Caco-2 (cell line): Measurements from ENCODE around the gene PPL. TPM values are rescaled to one million over a fixed set of nuclear protein-coding genes. Genes with fewer than 3 reads are reported as not detected.

Source experiments
- BruUV-seq: library from RNA; stranded (reverse); fragments of 400-500 nt; replicated peaks from 2 replicates; lab custom pipeline; 2021; lab: Mats Ljungman, UMichigan
- CTCF ChIA-PET: fragments of 300-600 bp; sonication (Branson Sonifier 250); formaldehyde crosslinking; loops from one replicate; lab custom pipeline; 2022; ENCODE audit warnings: antibody characterized with exemption; lab: Charles Lee
- POLR2A ChIA-PET: fragments of 300-600 bp; sonication (Branson Sonifier 250); formaldehyde crosslinking; loops from one replicate; lab custom pipeline; 2022; ENCODE audit warnings: antibody characterized with exemption; lab: Charles Lee
- DNase-seq, 2 experiments: peaks; one replicate each; pipeline versions ENCODE4 v3.0.0 to v3.0.0-alpha.2; 2020 to 2022
- H3K27me3 ChIP-seq: replicated peaks from 2 replicates; pipeline ENCODE4 v1.6.0; 2011; ENCODE audit warnings: low read length; ENCODE audit not compliant: control insufficient read depth, insufficient read depth
- H3K36me3 ChIP-seq: 2 replicates; pipeline ENCODE4 v1.5.1; 2011; ENCODE audit warnings: low read length; ENCODE audit not compliant: control insufficient read depth, insufficient read depth
- H3K4me1 ChIP-seq: fragments of 250-450 bp; sonication (Bioruptor Pico); 2 replicates; pipeline ENCODE4 v1.5.1; 2020; ENCODE audit warnings: mild to moderate bottlenecking
- H3K4me3 ChIP-seq: 2 replicates; pipeline ENCODE4 v1.5.1; 2011; ENCODE audit warnings: low read depth, mild to moderate bottlenecking, control low read depth, low read length
- H3K9me3 ChIP-seq: fragments of 250-450 bp; sonication (Bioruptor Pico); 2 replicates; pipeline ENCODE4 v1.5.1; 2020; ENCODE audit warnings: mild to moderate bottlenecking, moderate library complexity
- H3K27ac Mint-ChIP-seq: one replicate; pipeline ENCODE4 v1.8.0; 2022; ENCODE audit warnings: mixed read lengths; ENCODE audit not compliant: unreplicated experiment
- H3K27me3 Mint-ChIP-seq: one replicate; pipeline ENCODE4 v1.8.0; 2022; ENCODE audit warnings: mixed read lengths; ENCODE audit not compliant: insufficient read depth, unreplicated experiment
- H3K36me3 Mint-ChIP-seq: one replicate; pipeline ENCODE4 v1.8.0; 2022; ENCODE audit warnings: mild to moderate bottlenecking, mixed read lengths; ENCODE audit not compliant: insufficient read depth, unreplicated experiment
- H3K4me1 Mint-ChIP-seq: one replicate; pipeline ENCODE4 v1.8.0; 2022; ENCODE audit warnings: low read depth, mixed read lengths; ENCODE audit not compliant: unreplicated experiment
- H3K4me3 Mint-ChIP-seq: one replicate; pipeline ENCODE4 v1.8.0; 2022; ENCODE audit warnings: mild to moderate bottlenecking, moderate library complexity, mixed read lengths; ENCODE audit not compliant: unreplicated experiment
- H3K9me3 Mint-ChIP-seq: one replicate; pipeline ENCODE4 v1.8.0; 2022; ENCODE audit warnings: mixed read lengths; ENCODE audit not compliant: unreplicated experiment
- CTCF ChIP-seq, 2 experiments: fragments of 200-600 bp in 1 of 2; IDR thresholded peaks; 1 replicate in 1 of 2; 2 replicates in 1 of 2; pipeline versions ENCODE4 v1.5.1 to v1.8.0; 2011 to 2022; ENCODE audit warnings: antibody characterized with exemption in 1 of 2, control low read depth in 1 of 2, inconsistent platforms in 1 of 2, low read depth in 1 of 2, low read length in 1 of 2, mild to moderate bottlenecking in 1 of 2, moderate library complexity in 1 of 2; ENCODE audit not compliant: insufficient read depth in 1 of 2, severe bottlenecking in 1 of 2, unreplicated experiment in 1 of 2
- intact Hi-C: fragments of 100-400 bp; cut with micrococcal nuclease; formaldehyde crosslinking; loops from one replicate; pipeline ENCODE4 v1.10.0; 2022; ENCODE audit not compliant: unreplicated experiment
- total RNA-seq: library from RNA; stranded (reverse); gene quantifications from 2 replicates; pipeline ENCODE4 v1.2.3, GENCODE V29; 2022

Gene PPL
- total RNA-seq, 1 experiment from 2014 or later: 68.1 TPM

- H3K27me3 Mint-ChIP-seq: no peaks in the 10 kb centered on the region
- H3K4me3 Mint-ChIP-seq: no peak overlapping the region
- Histone ChIP-seq H3K27me3 (no peaks in the 10 kb centered on the region), H3K36me3 (peaks cover 6% of the 10 kb centered on the region), H3K4me3 (no peak overlapping the region), H3K4me1 (peaks cover 7% of the 10 kb centered on the region), H3K9me3 (no peaks in the 10 kb centered on the region)
- ChIA-PET POLR2A (interaction anchor here (0.7 kb wide), 1 partner anchor 563 kb away, joined by 6 read pairs; no protein-coding TSS in a partner anchor), CTCF (no interaction called here)
- no peaks in the 10 kb centered on the region for H3K9me3 Mint-ChIP-seq
- no peak for TF ChIP-seq CTCF (IDR thresholded peaks at IDR 0.05; ENCODE audit: insufficient read depth in 1 of 2, low read depth in 1 of 2, low read length in 1 of 2, severe bottlenecking in 1 of 2, unreplicated experiment in 1 of 2)
- H3K27ac Mint-ChIP-seq: no peak overlapping the region
- H3K36me3 Mint-ChIP-seq: peaks cover 76% of the 10 kb centered on the region
- peaks cover 14% of the 10 kb centered on the region for H3K4me1 Mint-ChIP-seq
- no peak for DNase-seq
- BruUV-seq: no TSS peak
- intact Hi-C loops: no loop called here
Observed at GRCh38 chr16:4871071-4871470, 65.9 kb downstream of the PPL start.

- Histone ChIP-seq H3K4me3 (no peak overlapping the region), H3K9me3 (no peaks in the 10 kb centered on the region), H3K27me3 (no peaks in the 10 kb centered on the region), H3K36me3 (peaks cover 6% of the 10 kb centered on the region), H3K4me1 (peaks cover 7% of the 10 kb centered on the region)
- H3K27ac Mint-ChIP-seq: no peak overlapping the region
- no peaks in the 10 kb centered on the region for H3K9me3 Mint-ChIP-seq
- no peak for TF ChIP-seq CTCF (IDR thresholded peaks at IDR 0.05; ENCODE audit: insufficient read depth in 1 of 2, low read depth in 1 of 2, low read length in 1 of 2, severe bottlenecking in 1 of 2, unreplicated experiment in 1 of 2)
- H3K36me3 Mint-ChIP-seq: peaks cover 73% of the 10 kb centered on the region
- BruUV-seq: no TSS peak
- H3K27me3 Mint-ChIP-seq: no peaks in the 10 kb centered on the region
- CTCF ChIA-PET: no interaction called here
- H3K4me3 Mint-ChIP-seq: no peak overlapping the region
- H3K4me1 Mint-ChIP-seq: peaks cover 14% of the 10 kb centered on the region
- POLR2A ChIA-PET: no interaction called here
- intact Hi-C loops: no loop called here
- no peak for DNase-seq
Observed at GRCh38 chr16:4870138-4870671, 66.7 kb downstream of the PPL start.

DNA sequence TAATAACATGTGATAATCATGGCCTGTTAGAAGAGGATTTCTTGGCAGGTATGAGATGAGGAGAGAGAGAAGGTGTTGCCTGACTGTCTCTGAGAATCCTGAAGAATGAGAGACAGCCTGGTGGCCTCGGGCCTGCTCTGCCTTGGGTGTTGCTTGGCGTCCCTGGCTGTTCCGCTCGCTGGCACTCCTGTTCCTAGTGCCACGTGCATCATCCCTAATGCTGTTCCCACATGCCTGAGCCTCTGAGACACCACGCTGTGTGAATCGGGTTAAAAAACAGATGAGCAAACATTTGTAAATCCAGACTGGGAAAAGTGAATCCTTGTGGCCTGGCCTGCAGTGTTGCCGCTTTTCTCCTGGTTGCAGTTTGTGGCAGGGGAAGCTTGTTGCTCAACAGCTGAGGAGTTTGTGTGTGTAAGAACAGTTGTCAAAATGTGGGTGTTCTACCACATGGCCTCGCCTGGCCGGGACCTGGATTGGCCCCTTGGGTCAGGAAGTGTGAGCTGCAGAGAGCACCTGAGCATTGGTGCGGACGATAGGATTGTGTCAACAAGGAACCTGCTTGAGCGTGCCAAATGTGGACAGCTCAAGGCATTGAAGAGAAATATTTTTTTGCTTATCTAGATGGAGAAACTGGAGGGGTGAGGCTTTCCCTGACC is 67.7 kb downstream of the PPL start:
- H3K4me3 ChIP-seq: no peak overlapping the region
- Mint-ChIP-seq H3K27me3 (no peaks in the 10 kb centered on the region), H3K27ac (no peak overlapping the region), H3K36me3 (peaks cover 67% of the 10 kb centered on the region), H3K4me1 (peaks cover 14% of the 10 kb centered on the region), H3K4me3 (no peak overlapping the region), H3K9me3 (no peaks in the 10 kb centered on the region)
- CTCF ChIA-PET: no interaction called here
- peaks cover 6% of the 10 kb centered on the region for H3K36me3 ChIP-seq
- no peaks in the 10 kb centered on the region for H3K9me3 ChIP-seq
- no TSS peak for BruUV-seq
- POLR2A ChIA-PET: interaction anchor here (0.7 kb wide), 1 partner anchor 43 kb away, joined by 3 read pairs; no protein-coding TSS in a partner anchor
- TF ChIP-seq CTCF (IDR thresholded peaks at IDR 0.05; ENCODE audit: insufficient read depth in 1 of 2, low read depth in 1 of 2, low read length in 1 of 2, severe bottlenecking in 1 of 2, unreplicated experiment in 1 of 2): no peak
- H3K27me3 ChIP-seq: no peaks in the 10 kb centered on the region
- no peak for DNase-seq
- H3K4me1 ChIP-seq: peaks cover 7% of the 10 kb centered on the region
- intact Hi-C loops: no loop called here
